ENCODE data around the gene NUDCD2. TPM values are rescaled to one million over a fixed set of nuclear protein-coding genes. Genes with fewer than 3 reads are reported as not detected.
"Not testable (repeated sequence)": the region's sequence is repeated elsewhere in the genome, so short reads cannot be mapped to it uniquely, and the experiment has no call there.

The NUDCD2 gene
- total and polyA plus RNA-seq, 4 donors: 3.8 to 25.0 (median 11.6) TPM

DNA sequence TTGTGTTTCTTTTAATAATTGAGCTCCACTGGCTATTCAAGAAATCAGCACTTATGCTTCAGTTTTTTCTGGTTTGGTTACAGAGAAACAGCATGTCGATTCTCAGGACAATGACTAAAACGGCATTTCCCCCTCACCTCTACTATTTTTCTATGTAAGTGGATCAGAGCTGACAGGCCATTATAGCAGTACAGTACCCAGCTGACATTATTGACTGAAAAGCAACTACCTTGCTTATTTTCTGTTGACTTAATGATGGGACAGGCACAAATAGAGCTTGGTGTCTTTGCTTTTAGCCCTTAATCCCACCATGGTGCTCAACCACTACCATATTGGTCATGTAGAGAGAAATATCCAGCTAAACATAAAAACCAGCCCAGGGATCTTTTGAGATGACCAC is 57.9 kb downstream of the NUDCD2 start:
- H3K4me3 ChIP-seq: no peak overlapping the region
- H3K4me1 ChIP-seq (ENCODE audit: control insufficient read depth in 5 of 5, insufficient read depth in 5 of 5, low read length in 5 of 5): no peaks in the 10 kb centered on the region
- ATAC-seq (ENCODE audit: insufficient read depth, low FRiP score) (no peak), DNase-seq (no peak)
- H3K36me3 ChIP-seq (ENCODE audit: control insufficient read depth in 4 of 4, insufficient read depth in 4 of 4, low read length in 4 of 4): no peaks in the 10 kb centered on the region
- H3K9me3 ChIP-seq (ENCODE audit: control insufficient read depth in 4 of 4, insufficient read depth in 3 of 4, low read length in 3 of 4): no peaks in the 10 kb centered on the region
- no peak overlapping the region for H3K9ac ChIP-seq (ENCODE audit: insufficient read depth in 1 of 2, low read length in 2 of 2)
- 86 to 90% methylated on average over 2 of the region's 2 CpGs for WGBS, 2 donors
- TF ChIP-seq, protein P1, sequence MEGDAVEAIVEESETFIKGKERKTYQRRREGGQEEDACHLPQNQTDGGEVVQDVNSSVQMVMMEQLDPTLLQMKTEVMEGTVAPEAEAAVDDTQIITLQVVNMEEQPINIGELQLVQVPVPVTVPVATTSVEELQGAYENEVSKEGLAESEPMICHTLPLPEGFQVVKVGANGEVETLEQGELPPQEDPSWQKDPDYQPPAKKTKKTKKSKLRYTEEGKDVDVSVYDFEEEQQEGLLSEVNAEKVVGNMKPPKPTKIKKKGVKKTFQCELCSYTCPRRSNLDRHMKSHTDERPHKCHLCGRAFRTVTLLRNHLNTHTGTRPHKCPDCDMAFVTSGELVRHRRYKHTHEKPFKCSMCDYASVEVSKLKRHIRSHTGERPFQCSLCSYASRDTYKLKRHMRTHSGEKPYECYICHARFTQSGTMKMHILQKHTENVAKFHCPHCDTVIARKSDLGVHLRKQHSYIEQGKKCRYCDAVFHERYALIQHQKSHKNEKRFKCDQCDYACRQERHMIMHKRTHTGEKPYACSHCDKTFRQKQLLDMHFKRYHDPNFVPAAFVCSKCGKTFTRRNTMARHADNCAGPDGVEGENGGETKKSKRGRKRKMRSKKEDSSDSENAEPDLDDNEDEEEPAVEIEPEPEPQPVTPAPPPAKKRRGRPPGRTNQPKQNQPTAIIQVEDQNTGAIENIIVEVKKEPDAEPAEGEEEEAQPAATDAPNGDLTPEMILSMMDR (IDR thresholded peaks at IDR 0.05; ENCODE audit: control extremely low read depth, extremely low read depth): no peak
- peaks cover 0 to 2% (median 0%) of the 10 kb centered on the region in 3 donors for H3K27me3 ChIP-seq (ENCODE audit: control insufficient read depth in 3 of 3, insufficient read depth in 3 of 3, low read length in 2 of 3)
- H3K27ac ChIP-seq (ENCODE audit: low read depth in 1 of 2, low read length in 1 of 2): no peak overlapping the region

DNA sequence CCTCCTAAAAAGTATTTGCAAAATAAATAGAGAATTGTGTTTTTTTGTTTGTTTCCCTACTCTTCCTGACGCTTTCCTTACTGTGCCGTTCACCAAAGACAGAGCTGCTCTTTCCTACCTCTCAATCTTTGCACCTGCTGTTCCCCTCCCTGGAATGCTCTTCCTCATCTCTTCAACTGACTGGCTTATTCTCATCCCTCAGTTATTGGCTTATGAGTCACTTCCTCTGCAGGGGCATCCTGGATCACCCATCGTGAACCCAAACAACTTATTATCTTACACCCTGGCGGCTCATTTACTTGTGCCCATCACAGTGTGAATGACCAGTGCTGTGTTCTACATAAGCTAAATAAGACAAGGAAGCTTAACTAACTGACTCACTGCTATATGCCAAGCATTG is 58.6 kb downstream of the NUDCD2 start:
- peaks cover 0 to 2% (median 0%) of the 10 kb centered on the region in 3 donors for H3K27me3 ChIP-seq (ENCODE audit: control insufficient read depth in 3 of 3, insufficient read depth in 3 of 3, low read length in 2 of 3)
- ATAC-seq (ENCODE audit: insufficient read depth, low FRiP score) (no peak), DNase-seq (no peak)
- 71 to 74% methylated on average over 4 of the region's 4 CpGs for WGBS, 2 donors
- H3K4me3 ChIP-seq: no peak overlapping the region
- no peak overlapping the region for H3K27ac ChIP-seq (ENCODE audit: low read depth in 1 of 2, low read length in 1 of 2)
- H3K9ac ChIP-seq (ENCODE audit: insufficient read depth in 1 of 2, low read length in 2 of 2): no peak overlapping the region
- TF ChIP-seq, protein P1 (IDR thresholded peaks at IDR 0.05; ENCODE audit: control extremely low read depth, extremely low read depth): no peak
- no peaks in the 10 kb centered on the region for H3K9me3 ChIP-seq (ENCODE audit: control insufficient read depth in 4 of 4, insufficient read depth in 3 of 4, low read length in 3 of 4)
- H3K4me1 ChIP-seq (ENCODE audit: control insufficient read depth in 5 of 5, insufficient read depth in 5 of 5, low read length in 5 of 5): no peaks in the 10 kb centered on the region
- H3K36me3 ChIP-seq (ENCODE audit: control insufficient read depth in 4 of 4, insufficient read depth in 4 of 4, low read length in 4 of 4): no peaks in the 10 kb centered on the region

DNA sequence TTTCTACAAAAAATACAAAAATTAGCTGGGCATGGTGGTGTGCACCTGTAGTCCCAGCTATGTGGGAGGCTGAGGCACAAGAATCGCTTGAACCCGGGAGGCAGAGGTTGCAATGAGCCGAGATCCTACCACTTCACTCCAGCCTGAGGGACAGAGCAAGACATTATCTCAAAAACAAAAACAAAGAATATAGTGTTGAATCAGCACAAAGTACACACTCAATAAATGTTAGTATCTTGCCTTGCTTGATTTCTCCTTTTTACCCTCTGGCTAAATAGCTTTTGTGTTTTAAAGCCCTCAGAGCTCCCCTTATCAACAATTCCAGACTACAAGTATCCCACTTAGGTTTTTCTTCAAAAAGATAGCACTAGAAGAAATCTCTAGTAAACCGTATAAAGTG is 60.0 kb downstream of the NUDCD2 start:
- H3K4me1 ChIP-seq (ENCODE audit: control insufficient read depth in 5 of 5, insufficient read depth in 5 of 5, low read length in 5 of 5): no peaks in the 10 kb centered on the region
- H3K27me3 ChIP-seq (ENCODE audit: control insufficient read depth in 3 of 3, insufficient read depth in 3 of 3, low read length in 2 of 3): peaks cover 0 to 2% (median 0%) of the 10 kb centered on the region in 3 donors
- H3K36me3 ChIP-seq (ENCODE audit: control insufficient read depth in 4 of 4, insufficient read depth in 4 of 4, low read length in 4 of 4): no peaks in the 10 kb centered on the region
- WGBS, 2 donors: 72 to 87% methylated on average over 4 of the region's 4 CpGs
- TF ChIP-seq, protein P1 (IDR thresholded peaks at IDR 0.05; ENCODE audit: control extremely low read depth, extremely low read depth): no peak
- H3K27ac ChIP-seq (ENCODE audit: low read depth in 1 of 2, low read length in 1 of 2): no peak overlapping the region
- no peak overlapping the region for H3K4me3 ChIP-seq
- no peaks in the 10 kb centered on the region for H3K9me3 ChIP-seq (ENCODE audit: control insufficient read depth in 4 of 4, insufficient read depth in 3 of 4, low read length in 3 of 4)
- ATAC-seq (ENCODE audit: insufficient read depth, low FRiP score): no peak
- no peak overlapping the region for H3K9ac ChIP-seq (ENCODE audit: insufficient read depth in 1 of 2, low read length in 2 of 2)
- no peak for DNase-seq

DNA sequence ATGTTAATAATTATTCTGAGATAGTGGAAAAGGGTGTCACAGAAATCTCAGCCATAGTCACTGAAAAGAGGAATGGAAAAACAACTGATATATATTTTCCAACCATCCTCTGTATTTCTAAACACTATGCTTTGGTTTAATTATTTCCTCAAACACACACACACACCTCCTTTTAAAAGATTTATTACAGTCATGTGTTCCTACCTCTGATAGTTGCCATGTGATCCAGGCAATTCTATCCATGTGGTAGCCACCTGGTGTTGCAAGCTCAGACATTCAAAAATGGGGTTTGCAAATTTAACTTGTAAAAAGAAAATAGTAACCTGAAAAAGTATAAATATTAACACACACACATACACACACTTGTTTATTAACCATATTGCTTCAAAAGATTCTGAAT is 62.5 kb downstream of the NUDCD2 start:
- no peak for DNase-seq
- TF ChIP-seq, protein P1 (IDR thresholded peaks at IDR 0.05; ENCODE audit: control extremely low read depth, extremely low read depth): no peak
- Histone ChIP-seq H3K36me3 (ENCODE audit: control insufficient read depth in 4 of 4, insufficient read depth in 4 of 4, low read length in 4 of 4) (no peaks in the 10 kb centered on the region), H3K27ac (ENCODE audit: low read depth in 1 of 2, low read length in 1 of 2) (no peak overlapping the region), H3K4me1 (ENCODE audit: control insufficient read depth in 5 of 5, insufficient read depth in 5 of 5, low read length in 5 of 5) (no peaks in the 10 kb centered on the region), H3K4me3 (no peak overlapping the region), H3K27me3 (ENCODE audit: control insufficient read depth in 3 of 3, insufficient read depth in 3 of 3, low read length in 2 of 3) (no peaks in the 10 kb centered on the region), H3K9ac (ENCODE audit: insufficient read depth in 1 of 2, low read length in 2 of 2) (no peak overlapping the region), H3K9me3 (ENCODE audit: control insufficient read depth in 4 of 4, insufficient read depth in 3 of 4, low read length in 3 of 4) (no peaks in the 10 kb centered on the region)
- no peak for ATAC-seq (ENCODE audit: insufficient read depth, low FRiP score)

DNA sequence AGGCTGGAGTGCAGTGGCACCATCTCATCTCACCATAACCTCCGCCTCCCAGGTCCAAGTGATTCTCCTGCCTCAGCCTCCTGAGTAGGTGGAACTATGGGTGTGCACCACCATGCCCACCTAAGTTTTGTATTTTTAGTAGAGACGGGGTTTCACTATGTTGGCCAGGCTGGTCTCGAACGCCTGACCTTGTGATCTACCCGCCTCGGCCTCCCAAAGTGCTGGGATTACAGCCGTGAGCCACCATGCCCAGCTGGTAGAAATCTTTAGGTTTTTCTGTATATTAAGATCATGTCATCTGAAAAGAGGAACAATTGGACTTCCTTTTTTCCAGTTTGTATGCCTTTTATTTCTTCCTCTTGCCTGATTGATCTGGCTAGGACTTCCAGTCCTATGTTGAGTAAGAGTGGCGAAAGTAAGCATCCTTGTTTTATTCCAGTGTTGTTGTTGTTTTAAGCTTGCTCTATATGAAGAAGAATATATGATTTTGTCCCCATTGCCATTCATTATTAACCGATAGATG is 63.0 kb downstream of the NUDCD2 start:
- ATAC-seq (ENCODE audit: insufficient read depth, low FRiP score); H3K4me3 ChIP-seq; H3K9ac ChIP-seq (ENCODE audit: insufficient read depth in 1 of 2, low read length in 2 of 2); H3K9me3 ChIP-seq (ENCODE audit: control insufficient read depth in 4 of 4, insufficient read depth in 3 of 4, low read length in 3 of 4); H3K4me1 ChIP-seq (ENCODE audit: control insufficient read depth in 5 of 5, insufficient read depth in 5 of 5, low read length in 5 of 5); H3K27me3 ChIP-seq (ENCODE audit: control insufficient read depth in 3 of 3, insufficient read depth in 3 of 3, low read length in 2 of 3); H3K36me3 ChIP-seq (ENCODE audit: control insufficient read depth in 4 of 4, insufficient read depth in 4 of 4, low read length in 4 of 4); DNase-seq; H3K27ac ChIP-seq (ENCODE audit: low read depth in 1 of 2, low read length in 1 of 2): not testable (repeated sequence)
- 59 to 74% methylated on average over 9 of the region's 9 CpGs for WGBS, 2 donors

Data from lung (tissue), 12 donors.